ENCODE data around the gene CHRNA1.

The CHRNA1 gene

DNA sequence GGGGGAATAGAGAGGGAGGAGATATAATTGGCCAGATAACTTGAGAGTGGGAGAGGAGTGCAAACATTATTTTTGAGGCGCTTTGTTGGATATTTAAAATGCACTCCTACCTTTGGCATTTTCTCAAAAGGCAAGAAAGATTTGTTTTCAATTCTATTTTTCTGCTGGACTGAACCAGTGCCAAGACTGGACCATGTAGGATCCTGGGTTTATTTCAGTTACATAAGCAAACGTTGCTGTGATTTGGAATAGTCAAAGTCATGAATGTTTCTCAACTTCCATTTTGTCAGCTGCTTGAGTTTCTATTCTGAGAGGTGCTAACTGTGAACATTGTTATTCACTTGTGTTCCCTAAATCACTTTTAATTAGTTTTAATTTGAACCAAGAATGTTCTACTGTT lies 8.9 kb upstream of the CHRNA1 start:
- no peak for DNase-seq (ENCODE audit: low read depth)
- no peak overlapping the region for H3K4me3 ChIP-seq (ENCODE audit: low read depth, low read length)
- TF ChIP-seq, protein P1, sequence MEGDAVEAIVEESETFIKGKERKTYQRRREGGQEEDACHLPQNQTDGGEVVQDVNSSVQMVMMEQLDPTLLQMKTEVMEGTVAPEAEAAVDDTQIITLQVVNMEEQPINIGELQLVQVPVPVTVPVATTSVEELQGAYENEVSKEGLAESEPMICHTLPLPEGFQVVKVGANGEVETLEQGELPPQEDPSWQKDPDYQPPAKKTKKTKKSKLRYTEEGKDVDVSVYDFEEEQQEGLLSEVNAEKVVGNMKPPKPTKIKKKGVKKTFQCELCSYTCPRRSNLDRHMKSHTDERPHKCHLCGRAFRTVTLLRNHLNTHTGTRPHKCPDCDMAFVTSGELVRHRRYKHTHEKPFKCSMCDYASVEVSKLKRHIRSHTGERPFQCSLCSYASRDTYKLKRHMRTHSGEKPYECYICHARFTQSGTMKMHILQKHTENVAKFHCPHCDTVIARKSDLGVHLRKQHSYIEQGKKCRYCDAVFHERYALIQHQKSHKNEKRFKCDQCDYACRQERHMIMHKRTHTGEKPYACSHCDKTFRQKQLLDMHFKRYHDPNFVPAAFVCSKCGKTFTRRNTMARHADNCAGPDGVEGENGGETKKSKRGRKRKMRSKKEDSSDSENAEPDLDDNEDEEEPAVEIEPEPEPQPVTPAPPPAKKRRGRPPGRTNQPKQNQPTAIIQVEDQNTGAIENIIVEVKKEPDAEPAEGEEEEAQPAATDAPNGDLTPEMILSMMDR (IDR thresholded peaks at IDR 0.05; ENCODE audit: low read depth, low read length, missing control alignments), result no peak

DNA sequence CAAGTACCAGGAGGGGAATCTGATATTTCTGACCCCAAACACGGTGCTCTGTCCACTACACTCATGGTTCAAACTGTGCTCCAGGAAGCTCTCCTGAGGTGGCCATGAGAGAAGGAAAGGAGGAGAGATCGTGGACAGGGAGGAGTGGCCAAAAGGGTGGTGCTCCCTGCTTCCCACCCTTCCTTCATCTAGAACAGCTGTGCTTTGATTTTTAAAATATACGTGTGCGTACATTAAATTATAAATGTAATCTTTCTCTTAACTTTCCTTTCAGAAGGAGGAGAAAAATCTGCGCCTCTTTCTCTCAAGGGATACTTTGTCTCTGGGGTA lies 8.2 kb upstream of the CHRNA1 start:
- no peak overlapping the region for H3K4me3 ChIP-seq (ENCODE audit: low read depth, low read length)
- TF ChIP-seq, protein P1 (IDR thresholded peaks at IDR 0.05; ENCODE audit: low read depth, low read length, missing control alignments), result no peak
- no peak for DNase-seq (ENCODE audit: low read depth)

DNA sequence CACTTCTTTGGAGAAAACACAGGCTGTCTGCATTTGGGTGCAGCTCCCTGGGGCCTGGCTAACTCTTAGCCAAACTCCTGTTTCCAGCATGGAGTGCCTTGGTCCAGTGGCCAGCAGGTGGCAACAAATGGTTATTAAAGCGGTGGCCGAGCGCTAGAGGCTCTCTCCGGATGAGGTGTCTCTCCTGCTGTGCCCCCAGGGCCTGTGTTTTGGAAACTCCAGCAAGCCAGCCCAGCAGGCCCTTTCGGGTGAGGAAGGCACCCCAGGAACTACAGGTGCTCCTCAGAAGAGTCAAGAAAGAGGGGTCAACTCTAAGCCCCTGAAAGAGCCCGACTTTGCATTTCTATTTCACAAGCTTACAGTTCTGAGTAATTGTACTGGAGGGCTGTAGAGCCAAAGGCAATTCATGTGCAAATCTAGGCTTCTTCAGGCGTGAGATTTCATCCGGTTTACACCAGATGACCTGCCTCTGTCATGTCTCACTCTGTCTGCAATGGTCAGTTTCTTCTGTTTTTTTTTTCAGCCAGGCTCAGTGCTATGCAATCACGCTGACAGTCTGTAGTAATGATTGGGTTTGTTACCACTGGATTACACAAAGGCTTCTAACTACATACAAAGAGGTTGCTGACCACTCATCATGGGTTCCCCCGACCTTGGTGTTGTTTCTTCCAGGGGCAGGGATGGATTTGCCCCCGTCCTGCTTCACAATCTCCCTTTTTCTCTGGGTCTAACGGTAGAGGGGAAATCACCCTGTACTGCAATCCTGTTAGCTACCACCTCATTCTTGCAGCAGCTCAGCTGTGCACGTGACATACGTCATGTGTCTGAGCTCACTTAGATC lies 7.6 kb upstream of the CHRNA1 start:
- TF ChIP-seq, protein P1 (IDR thresholded peaks at IDR 0.05; ENCODE audit: low read depth, low read length, missing control alignments), result peak; percentile 63
- H3K4me3 ChIP-seq (ENCODE audit: low read depth, low read length), result no peak overlapping the region

DNA sequence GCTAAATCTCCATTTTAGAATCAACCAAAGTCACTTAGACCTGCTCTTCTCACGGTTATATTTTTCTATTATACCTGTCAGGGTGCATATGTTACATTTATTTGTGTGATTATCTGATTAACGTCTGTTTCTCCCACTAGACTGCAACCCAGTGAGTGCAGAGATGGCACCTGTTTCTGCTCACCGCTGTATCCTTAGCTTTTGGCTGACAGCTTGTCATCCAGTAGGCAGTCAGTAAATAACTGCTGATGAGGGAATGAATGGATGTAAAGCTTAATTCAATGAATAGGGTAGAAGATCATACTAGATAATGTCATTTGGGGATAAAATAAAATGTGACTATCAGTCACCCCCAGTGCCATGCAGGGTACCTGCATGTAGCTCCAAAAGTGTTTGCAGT lies 6.9 kb upstream of the CHRNA1 start:
- no peak overlapping the region for H3K4me3 ChIP-seq (ENCODE audit: low read depth, low read length)
- TF ChIP-seq, protein P1 (IDR thresholded peaks at IDR 0.05; ENCODE audit: low read depth, low read length, missing control alignments), result no peak
- no peak for DNase-seq (ENCODE audit: low read depth)

More for the DNA sequence above, 7.6 kb upstream of the CHRNA1 start:
- no peak for DNase-seq (ENCODE audit: low read depth)

DNA sequence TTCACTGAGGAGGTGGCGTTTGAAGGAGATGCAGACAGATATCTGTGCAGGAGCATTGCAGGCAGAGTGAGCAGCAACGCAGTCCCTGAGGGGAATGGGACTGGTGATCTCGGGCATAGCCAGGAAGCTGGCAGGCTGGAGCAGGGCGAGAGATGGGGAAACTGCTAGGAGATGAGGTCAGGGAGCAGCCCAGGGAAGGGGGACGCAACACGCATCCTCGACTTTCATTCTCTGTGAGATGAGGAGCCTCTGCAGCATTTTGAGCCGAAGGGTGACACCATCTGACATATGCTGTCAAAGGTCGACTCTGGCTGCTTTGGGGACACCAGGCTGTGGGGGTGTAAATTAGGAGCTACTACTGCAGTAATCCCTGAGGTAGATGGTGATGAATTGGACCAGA lies 4.3 kb upstream of the CHRNA1 start:
- TF ChIP-seq, protein P1 (IDR thresholded peaks at IDR 0.05; ENCODE audit: low read depth, low read length, missing control alignments), result no peak
- H3K4me3 ChIP-seq (ENCODE audit: low read depth, low read length), result no peak overlapping the region
- DNase-seq (ENCODE audit: low read depth), result no peak

DNA sequence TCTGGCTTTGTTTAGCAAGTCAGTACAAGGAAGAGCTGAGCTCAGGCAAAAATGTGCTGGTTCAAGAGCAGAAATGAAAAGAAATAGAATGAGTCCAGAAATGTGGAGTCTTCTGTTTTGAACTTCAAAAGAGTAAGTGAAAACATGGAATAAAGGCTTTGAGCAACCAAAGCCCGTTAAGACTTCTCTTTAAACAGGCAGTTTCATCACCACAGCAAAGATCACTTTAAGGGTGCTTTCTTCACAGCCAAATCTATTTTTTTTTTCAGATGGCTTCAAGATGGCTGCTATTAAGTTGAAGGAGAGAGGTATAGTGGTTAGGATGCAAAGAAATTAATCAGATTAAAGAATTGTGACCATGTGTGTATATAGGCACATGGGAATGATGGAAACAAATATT lies 2.0 kb upstream of the CHRNA1 start:
- H3K4me3 ChIP-seq (ENCODE audit: low read depth, low read length), result no peak overlapping the region
- TF ChIP-seq, protein P1 (IDR thresholded peaks at IDR 0.05; ENCODE audit: low read depth, low read length, missing control alignments), result no peak
- DNase-seq (ENCODE audit: low read depth), result no peak

DNA sequence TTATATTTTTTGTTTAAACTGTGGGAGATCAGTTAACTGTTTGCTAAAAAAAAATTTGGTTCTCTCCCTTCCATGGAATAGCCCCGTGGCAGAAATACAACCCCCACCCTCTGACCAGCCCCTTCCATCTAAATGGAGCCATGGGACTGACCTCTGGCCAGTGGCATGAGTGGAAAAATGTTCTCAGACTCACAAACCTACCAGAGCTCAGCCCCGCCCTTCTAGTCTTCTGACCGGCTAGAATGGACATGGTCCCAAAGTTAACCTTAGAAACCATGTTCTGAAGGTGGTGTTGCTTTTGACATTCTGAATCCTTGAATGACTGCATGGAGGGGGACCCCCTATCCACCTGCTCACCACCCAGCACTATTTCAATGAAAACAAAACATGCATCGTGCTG lies 1.3 kb upstream of the CHRNA1 start:
- TF ChIP-seq, protein P1 (IDR thresholded peaks at IDR 0.05; ENCODE audit: low read depth, low read length, missing control alignments), result no peak
- no peak for DNase-seq (ENCODE audit: low read depth)
- H3K4me3 ChIP-seq (ENCODE audit: low read depth, low read length), result no peak overlapping the region
